HK-2 (cell line): ENCODE results near the gene APCS.

ENCODE experiments used
- DNase-seq: peaks from one replicate; pipeline ENCODE4 v3.0.0-alpha.2; 2018; ENCODE audit not compliant: unreplicated experiment

The APCS gene, protein sequence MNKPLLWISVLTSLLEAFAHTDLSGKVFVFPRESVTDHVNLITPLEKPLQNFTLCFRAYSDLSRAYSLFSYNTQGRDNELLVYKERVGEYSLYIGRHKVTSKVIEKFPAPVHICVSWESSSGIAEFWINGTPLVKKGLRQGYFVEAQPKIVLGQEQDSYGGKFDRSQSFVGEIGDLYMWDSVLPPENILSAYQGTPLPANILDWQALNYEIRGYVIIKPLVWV

GRCh38 chr1:159587461-159587951, at the start of gene APCS:
Gene APCS, plus strand, starts transcription at chr1:159587826. Its CDS starts 96 bp downstream, at chr1:159587922.
- DNase-seq = no peak

DNA sequence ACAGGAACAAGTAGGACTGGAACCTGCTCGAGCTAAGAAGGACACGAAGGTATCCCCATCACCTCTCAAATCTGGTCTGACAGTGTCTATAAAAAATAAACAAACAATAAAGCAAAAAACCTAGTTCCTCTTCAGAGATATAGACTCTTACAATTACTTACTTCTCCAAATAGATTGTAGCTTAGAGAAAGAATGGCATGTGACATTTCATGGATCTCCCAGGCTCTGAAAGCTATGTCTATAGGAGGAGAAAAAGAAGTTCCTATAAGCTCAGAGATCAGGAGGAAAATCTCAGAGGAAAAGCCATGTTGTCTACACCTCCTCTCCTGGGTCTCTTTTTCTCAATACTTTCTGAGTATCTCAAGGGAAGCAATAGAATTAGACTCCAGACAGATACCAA, 39.5 kb upstream of the APCS start:
- DNase-seq = no peak

GRCh38 chr1:159554261-159554660, 33.4 kb upstream of the APCS start:
- no peak for DNase-seq

- DNase-seq = no peak
Observed at GRCh38 chr1:159554696-159555095, 32.9 kb upstream of the APCS start.

GRCh38 chr1:159556931-159557369, 30.7 kb upstream of the APCS start:
- DNase-seq = peak; percentile 2

GRCh38 chr1:159560599-159560998, 27.0 kb upstream of the APCS start:
- DNase-seq = no peak

- no peak for DNase-seq
Observed at GRCh38 chr1:159561497-159561896, 26.1 kb upstream of the APCS start.

DNA sequence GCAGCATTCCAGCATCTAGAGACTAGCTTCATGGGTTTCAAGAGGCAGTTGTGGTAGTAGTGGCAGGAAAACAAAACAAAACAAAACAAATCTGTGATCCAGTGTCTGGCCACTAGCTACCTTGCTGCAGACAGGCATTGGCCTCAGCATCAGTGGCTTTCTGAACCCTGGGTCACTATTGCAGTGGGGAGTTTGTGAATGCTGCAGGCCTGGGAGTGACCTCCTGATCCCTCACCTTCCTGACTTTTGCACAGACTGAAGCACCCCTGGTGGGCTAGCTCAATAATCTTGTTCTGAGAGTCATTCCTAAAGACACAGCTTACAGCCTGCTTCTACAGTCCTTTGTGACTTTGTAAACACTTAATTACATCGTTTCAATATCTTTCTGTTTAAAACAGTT, 24.9 kb upstream of the APCS start:
- no peak for DNase-seq

GRCh38 chr1:159577446-159577845, 10.2 kb upstream of the APCS start:
- DNase-seq = no peak

- no peak for DNase-seq
Observed at GRCh38 chr1:159580340-159580739, 7.3 kb upstream of the APCS start.

- no peak for DNase-seq
Observed at GRCh38 chr1:159581422-159581821, 6.2 kb upstream of the APCS start.

DNA sequence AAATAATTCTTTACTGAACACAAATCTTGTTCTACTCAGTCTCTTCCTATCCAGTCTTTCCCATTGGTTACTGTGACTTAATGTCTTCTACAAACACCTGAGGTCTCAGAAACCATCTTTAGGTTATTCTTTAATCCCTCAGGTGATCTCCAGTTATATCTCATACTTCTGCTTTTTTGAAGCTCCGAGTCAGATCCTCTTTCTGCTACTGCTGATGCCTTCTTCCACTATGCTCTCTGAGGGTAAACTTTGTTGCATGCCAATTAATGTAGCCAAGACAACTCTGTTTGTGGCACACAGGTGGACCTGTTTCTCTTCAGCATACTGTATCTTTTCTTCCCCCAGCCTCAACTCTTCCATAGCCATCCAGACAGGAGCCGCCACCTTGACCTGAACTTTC, 3.1 kb upstream of the APCS start:
- no peak for DNase-seq

GRCh38 chr1:159591981-159592380, 4.4 kb downstream of the APCS start:
- DNase-seq = no peak

DNA sequence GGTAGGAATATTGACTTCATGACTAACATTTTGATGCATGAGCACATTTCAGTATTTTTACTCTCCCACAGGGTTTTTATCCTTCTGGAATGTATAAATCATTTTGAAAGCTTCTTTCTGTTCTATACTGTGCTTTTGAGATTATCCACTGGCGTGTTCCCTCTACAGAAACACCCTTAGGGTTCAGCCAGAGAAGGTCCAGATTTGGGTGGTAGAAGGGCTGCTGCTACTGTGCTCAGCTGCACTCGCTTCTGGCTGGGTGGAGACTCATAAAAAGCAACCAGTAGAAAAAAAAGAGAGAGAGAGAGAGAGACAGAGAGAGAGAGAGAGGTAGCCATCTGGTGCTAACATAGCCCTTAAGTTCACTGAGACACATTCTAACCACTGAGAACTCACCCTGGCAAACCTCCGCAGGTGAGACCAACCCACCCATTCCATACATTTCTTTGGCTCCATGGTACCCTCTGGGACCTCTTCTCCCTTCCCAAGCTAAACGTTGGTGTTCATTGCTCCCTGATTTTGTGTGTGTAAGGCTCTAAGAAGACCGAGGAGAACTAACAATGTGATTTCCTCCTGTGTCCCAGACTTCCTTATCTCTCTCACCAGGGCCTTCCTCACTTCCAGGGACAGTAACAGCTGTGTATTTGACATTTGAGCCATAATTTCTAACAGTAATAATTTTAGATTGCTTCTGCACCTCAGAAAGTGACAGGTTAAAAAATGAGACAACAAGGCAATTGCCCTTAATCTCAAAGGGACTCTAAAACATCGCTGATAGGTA, 7.2 kb downstream of the APCS start:
- DNase-seq = no peak

GRCh38 chr1:159598196-159598595, 10.6 kb downstream of the APCS start:
- DNase-seq = peak; percentile 77

GRCh38 chr1:159600894-159601293, 13.3 kb downstream of the APCS start:
- no peak for DNase-seq

GRCh38 chr1:159602501-159602999, 14.9 kb downstream of the APCS start:
- no peak for DNase-seq

- no peak for DNase-seq
Observed at GRCh38 chr1:159612211-159612885, 24.7 kb downstream of the APCS start.

GRCh38 chr1:159632922-159633321, 45.3 kb downstream of the APCS start:
- DNase-seq = no peak
